CD4-positive, alpha-beta T cell treated with Interleukin-2 at 100 ng/mL for 4 hours (primary cell): Measurements from ENCODE around the gene PRR7.

Experiments
- DNase-seq: peaks from one replicate; pipeline ENCODE4 v3.0.0-alpha.2; 2020; ENCODE audit warnings: low spot score

The PRR7 gene

GRCh38 chr5:177452688-177453638 lies 6.3 kb downstream of the PRR7 start:
- DNase-seq: no peak

GRCh38 chr5:177453852-177454396 lies 7.3 kb downstream of the PRR7 start:
- no peak for DNase-seq

- peak; percentile 94 for DNase-seq
Measured at GRCh38 chr5:177454397-177455035, 7.9 kb downstream of the PRR7 start.

GRCh38 chr5:177455036-177455660 lies 8.5 kb downstream of the PRR7 start:
- peak; percentile 89 for DNase-seq

GRCh38 chr5:177455661-177456590 lies 9.3 kb downstream of the PRR7 start:
- peak; percentile 94 for DNase-seq

- DNase-seq: no peak
Measured at GRCh38 chr5:177456591-177456964, 10.0 kb downstream of the PRR7 start.

GRCh38 chr5:177456976-177457851 lies 10.6 kb downstream of the PRR7 start:
- peak; percentile 60 for DNase-seq

- no peak for DNase-seq
Measured at GRCh38 chr5:177457852-177458681, 11.5 kb downstream of the PRR7 start.

- no peak for DNase-seq
Measured at GRCh38 chr5:177458912-177459350, 12.3 kb downstream of the PRR7 start.

- no peak for DNase-seq
Measured at GRCh38 chr5:177459357-177459756, 12.7 kb downstream of the PRR7 start.

- no peak for DNase-seq
Measured at GRCh38 chr5:177459819-177460628, 13.4 kb downstream of the PRR7 start.

GRCh38 chr5:177462021-177462670 lies 15.5 kb downstream of the PRR7 start:
- no peak for DNase-seq

- no peak for DNase-seq
Measured at GRCh38 chr5:177465044-177465443, 18.4 kb downstream of the PRR7 start.

- no peak for DNase-seq
Measured at GRCh38 chr5:177466861-177467260, 20.2 kb downstream of the PRR7 start.

- no peak for DNase-seq
Measured at GRCh38 chr5:177467436-177467835, 20.8 kb downstream of the PRR7 start.

GRCh38 chr5:177468329-177468684 lies 21.7 kb downstream of the PRR7 start:
- DNase-seq: no peak

GRCh38 chr5:177468685-177469628 lies 22.3 kb downstream of the PRR7 start:
- no peak for DNase-seq
